DMS114 treated with DMSO at 0.1 percent for 48 hours (cell line): ENCODE data around the gene FEM1B.

ENCODE experiments used
- DNase-seq: peaks from one replicate; lab custom pipeline; 2025; ENCODE audit not compliant: unreplicated experiment; lab: John Stamatoyannopoulos, UW

The FEM1B gene

GRCh38 chr15:68258692-68259091 lies 18.9 kb upstream of the FEM1B start:
- DNase-seq: no peak

DNA sequence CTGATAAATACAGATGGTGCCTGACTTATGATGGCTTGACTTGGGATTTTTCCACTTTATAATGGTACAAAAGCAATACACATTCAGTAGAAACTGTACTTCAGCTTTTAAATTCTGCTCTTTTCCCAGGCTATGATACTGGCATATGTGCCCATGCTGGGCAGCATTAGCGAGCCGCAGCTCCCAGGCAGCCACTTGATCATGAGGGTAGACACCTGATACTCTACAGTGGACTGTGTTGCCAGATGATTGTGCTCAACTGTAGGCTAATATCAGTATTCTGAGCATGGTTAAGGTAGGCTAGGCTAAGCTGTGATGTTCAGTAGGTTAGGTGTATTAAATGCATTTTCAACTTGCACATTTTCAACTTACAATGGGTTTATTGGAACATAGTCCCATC lies 17.7 kb upstream of the FEM1B start:
- no peak for DNase-seq

- no peak for DNase-seq
Measured at GRCh38 chr15:68261241-68261640, 16.3 kb upstream of the FEM1B start.

GRCh38 chr15:68261980-68262379 lies 15.6 kb upstream of the FEM1B start:
- DNase-seq: no peak

DNA sequence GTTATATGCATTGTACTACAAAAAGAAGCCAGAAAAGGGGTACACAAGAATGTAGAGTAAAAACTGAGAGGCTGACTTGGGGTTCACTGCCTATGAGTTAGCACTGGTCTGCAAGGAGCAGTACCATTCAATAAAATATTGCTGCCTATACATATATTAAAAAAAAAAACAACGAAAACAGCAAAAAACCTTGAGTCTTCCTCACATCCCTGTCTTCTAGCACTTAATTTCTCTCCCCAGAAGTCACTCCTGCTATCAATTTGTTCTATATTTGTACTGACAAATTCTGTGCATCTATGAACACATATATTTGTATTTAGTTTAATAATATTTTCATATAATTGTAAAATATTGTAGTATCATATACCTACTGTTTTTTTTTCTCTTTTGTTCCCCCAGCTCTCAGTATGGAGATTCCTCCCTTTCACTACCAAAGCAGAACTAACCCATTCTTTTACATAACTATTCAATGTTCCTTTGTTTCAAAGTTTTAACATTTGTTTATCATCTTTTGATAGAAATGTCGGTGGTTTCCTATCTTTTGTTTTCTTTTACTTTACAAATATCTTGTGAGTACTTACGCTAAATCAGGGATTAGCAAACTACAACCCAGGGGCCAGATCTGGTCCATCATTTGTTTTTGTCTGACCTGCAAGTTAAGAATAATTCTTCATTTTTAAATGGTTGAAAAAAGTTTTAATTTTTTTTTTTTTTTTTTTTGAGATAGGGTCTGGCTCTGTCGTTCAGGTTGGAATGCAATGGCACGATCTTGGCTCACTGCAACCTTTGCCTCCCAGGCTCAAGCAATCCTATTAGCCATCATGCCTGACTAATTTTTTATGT lies 14.8 kb upstream of the FEM1B start:
- DNase-seq: no peak

- DNase-seq: no peak
Measured at GRCh38 chr15:68264282-68264681, 13.3 kb upstream of the FEM1B start.

- no peak for DNase-seq
Measured at GRCh38 chr15:68265081-68265480, 12.5 kb upstream of the FEM1B start.

- no peak for DNase-seq
Measured at GRCh38 chr15:68265674-68266073, 11.9 kb upstream of the FEM1B start.

GRCh38 chr15:68268405-68268804 lies 9.1 kb upstream of the FEM1B start:
- no peak for DNase-seq

- no peak for DNase-seq
Measured at GRCh38 chr15:68271854-68272471, 5.6 kb upstream of the FEM1B start.

DNA sequence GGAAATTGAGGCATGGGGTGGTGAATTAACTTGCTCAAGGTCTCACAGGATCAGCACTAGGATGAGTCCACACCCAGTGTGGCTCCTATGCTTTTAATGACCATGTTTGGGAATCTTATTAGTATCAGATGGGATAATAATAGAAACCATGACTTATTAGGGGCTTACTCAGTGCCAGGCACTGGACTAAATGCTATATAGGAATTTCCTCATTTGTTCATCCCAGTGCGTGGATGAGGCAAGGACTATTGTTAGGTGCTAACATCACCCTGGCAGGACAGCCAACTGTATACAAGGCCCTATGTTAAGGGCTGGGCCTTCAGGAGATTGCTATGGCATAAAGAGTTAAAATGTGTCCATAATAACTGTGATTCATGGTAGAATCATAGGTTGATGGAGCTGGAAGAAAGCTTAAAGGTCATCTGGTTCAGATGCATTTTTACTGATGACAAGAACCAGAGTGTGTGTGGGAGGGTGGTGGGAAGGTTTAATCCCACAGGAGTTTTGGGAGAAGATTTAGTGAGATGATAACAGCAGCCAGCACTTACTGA lies 4.7 kb upstream of the FEM1B start:
- DNase-seq: no peak

DNA sequence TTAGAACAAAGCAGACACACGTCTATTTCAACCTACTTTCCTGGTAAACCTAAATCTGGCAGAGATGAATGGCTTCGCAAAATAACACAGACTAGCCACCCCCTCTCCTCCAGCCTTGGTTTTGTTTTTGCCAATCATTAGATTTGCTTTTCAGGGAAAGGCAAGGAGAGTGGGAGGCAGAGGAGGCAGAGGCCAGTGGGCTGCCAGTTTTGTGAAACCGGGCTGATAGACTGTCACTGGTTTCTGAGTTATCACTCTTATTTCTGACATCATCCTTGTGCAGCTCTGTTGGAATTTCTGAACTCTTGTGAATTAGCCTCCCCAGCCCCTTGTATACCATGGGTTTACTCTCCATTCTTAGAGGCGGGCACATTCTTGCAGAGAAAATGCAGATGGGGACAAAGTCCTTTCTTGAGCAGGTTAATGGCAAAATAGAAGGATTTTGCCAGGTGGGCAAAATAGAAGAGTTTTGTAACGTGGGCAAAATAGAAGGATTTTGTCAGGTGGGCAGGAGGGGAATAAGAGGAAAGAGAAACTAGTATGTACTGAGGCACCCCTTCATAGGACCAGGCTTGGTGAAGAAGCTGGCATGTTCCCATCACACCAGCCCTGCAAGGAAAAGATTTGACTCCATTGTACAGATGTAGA lies 3.2 kb upstream of the FEM1B start:
- DNase-seq: no peak

GRCh38 chr15:68275165-68275746 lies 2.3 kb upstream of the FEM1B start:
- no peak for DNase-seq

DNA sequence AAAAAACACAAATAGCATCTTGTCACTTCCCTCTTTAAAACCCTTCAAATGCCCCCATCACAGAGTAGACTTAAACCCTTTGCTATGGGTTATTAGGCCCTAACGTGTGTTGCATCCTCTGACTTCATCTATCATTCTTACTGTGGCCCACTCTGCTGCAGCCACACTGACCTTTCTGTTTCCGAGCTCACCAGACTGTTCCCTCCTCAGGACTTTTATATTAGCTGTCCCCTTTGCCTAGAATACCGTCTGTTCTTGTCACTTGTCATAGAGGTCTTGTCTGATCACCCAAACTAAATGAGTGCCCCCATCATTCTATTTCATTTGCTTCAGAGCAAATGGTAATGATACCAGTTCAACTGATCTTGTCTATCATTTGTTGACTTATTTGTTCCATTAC lies 877 bp upstream of the FEM1B start:
- no peak for DNase-seq

DNA sequence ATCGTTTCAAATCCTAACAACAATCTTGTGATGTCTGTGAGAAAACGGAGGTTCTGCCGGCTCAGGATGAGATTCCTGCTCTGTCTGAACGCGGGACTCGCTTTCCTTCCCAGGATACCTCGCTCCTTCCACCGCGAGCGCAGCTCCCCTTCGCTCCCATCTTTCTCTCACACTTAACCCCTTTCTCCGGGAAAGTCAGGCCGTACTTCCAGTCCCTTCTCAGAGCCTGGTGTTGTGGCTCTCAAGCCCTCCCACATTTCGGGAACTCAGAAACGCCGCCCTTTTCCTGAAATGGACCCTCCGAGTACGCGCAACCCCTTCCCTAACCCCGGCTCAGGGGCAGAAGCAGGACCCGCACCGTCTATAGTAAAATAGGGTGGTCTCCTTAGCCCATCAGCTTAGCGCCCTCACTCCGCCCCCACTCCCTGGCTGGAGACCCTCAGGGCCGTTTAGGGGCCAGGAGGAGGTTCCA lies 378 bp upstream of the FEM1B start:
- DNase-seq: peak; percentile 78

DNA sequence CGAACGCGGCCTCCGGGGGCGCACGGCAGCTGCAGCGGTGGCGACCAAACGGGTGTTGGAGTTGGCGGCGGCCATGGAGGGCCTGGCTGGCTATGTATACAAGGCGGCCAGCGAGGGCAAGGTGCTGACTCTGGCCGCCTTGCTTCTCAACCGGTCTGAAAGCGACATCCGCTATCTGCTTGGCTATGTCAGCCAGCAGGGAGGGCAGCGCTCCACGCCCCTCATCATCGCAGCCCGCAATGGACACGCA lies 725 bp downstream of the FEM1B start:
- DNase-seq: peak; percentile 34

DNA sequence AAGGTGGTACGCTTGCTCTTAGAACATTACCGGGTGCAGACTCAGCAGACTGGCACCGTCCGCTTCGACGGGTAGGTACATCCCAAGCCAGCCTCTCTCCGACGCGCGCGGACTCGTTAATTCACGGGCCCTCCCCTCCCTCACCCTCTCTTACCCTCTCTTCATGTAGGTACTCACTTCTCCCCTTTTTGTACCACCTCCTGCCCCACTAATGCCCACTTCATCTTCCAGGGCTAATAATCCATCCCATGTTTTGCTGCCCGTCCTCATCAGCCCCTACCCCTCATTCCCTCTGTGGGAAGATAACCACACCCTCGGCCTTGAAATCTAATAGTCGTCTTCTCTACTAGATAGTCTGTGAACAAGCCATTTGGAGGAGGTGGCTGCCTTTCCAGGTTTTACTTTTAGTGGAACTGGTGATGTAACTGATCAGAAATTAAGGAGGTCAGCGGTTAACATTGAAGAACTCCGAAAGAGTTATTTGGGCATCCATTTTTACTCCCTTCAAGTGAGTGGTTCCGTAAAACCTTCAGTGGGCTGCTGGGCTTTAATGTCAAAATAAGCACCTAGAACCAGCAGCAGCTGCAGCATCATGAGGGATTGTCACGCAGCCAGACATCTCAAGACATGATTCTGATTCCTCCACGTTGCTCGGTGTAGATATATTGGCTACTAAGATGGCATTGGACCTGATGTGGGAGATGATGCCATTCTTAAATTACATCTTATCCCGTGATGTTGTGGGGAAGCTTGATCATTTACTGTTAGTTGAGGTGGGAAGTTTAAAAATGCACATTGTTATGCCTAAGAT lies 1.3 kb downstream of the FEM1B start:
- no peak for DNase-seq

GRCh38 chr15:68279779-68280753 lies 2.5 kb downstream of the FEM1B start:
- no peak for DNase-seq

DNA sequence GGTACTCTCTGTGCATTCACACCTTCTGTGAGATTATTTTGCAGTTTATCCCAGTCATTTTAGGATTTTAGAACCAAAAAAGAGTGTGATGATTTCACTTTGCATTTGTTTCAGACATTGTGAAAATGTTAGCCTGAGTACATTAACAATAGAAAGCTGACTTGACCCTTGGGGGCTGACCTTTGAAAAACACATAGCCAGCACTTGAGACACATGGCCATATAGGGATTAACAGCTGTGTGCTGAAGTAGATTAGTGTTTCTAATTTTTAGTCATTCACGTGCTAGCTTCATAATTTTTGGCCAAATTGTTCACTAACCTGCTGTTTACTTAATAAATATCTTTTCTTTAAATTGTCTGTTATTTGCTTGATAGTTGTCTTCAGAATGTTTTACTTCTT lies 3.5 kb downstream of the FEM1B start:
- no peak for DNase-seq

GRCh38 chr15:68283401-68283800 lies 5.9 kb downstream of the FEM1B start:
- no peak for DNase-seq
